ENCODE results near the gene SPATA16.

The SPATA16 gene

DNA sequence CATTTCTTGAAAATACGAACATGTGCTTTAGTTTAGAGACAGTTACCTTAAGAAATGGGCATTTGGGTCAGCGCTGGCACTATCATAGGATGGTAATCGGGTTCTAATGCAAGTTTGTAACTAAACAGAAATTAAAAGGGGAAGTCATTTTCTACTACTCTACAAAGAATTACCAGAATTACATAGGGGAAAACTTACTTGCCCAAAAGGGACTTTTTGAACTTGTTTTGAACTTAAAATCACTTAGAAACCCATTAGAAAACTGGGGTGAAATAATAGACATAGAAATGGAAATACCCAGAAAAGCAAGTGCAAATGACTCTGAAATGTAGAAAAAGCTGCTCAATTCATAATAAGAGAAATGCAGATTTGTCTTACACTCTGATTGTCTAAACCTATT, 44.9 kb downstream of the SPATA16 start:
- no peaks in the 10 kb centered on the region for H3F3A ChIP-seq (ENCODE audit: control insufficient read depth, insufficient read depth)
- H3K4me2 ChIP-seq (ENCODE audit: low read length) = no peak overlapping the region
- TF ChIP-seq EZH2phosphoT487 (IDR thresholded peaks at IDR 0.05; ENCODE audit: borderline replicate concordance, low read length) = no peak
- TF ChIP-seq, protein P1, sequence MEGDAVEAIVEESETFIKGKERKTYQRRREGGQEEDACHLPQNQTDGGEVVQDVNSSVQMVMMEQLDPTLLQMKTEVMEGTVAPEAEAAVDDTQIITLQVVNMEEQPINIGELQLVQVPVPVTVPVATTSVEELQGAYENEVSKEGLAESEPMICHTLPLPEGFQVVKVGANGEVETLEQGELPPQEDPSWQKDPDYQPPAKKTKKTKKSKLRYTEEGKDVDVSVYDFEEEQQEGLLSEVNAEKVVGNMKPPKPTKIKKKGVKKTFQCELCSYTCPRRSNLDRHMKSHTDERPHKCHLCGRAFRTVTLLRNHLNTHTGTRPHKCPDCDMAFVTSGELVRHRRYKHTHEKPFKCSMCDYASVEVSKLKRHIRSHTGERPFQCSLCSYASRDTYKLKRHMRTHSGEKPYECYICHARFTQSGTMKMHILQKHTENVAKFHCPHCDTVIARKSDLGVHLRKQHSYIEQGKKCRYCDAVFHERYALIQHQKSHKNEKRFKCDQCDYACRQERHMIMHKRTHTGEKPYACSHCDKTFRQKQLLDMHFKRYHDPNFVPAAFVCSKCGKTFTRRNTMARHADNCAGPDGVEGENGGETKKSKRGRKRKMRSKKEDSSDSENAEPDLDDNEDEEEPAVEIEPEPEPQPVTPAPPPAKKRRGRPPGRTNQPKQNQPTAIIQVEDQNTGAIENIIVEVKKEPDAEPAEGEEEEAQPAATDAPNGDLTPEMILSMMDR (IDR thresholded peaks at IDR 0.05; ENCODE audit: low read depth, low read length, poor library complexity, severe bottlenecking) = no peak
- no peaks in the 10 kb centered on the region for H4K20me1 ChIP-seq (ENCODE audit: control insufficient read depth, insufficient read depth, low read depth, low read length)
- no peaks in the 10 kb centered on the region for H3K79me2 ChIP-seq (ENCODE audit: control insufficient read depth, low read length)
- no peaks in the 10 kb centered on the region for H3K9me2 ChIP-seq (replicated peaks; ENCODE audit: control insufficient read depth, low read length)
- no peaks in the 10 kb centered on the region for H3K4me1 ChIP-seq (ENCODE audit: control insufficient read depth, low read length)
- no peak overlapping the region for H3K27ac ChIP-seq (ENCODE audit: low read depth, low read length)
- no peaks in the 10 kb centered on the region for H3K9me3 ChIP-seq (ENCODE audit: control insufficient read depth, insufficient read depth, low read length)
- H3K27me3 ChIP-seq (ENCODE audit: control insufficient read depth, low read length) = no peaks in the 10 kb centered on the region
- no peaks in the 10 kb centered on the region for H3K36me3 ChIP-seq (ENCODE audit: control insufficient read depth, low read length)
- no peak overlapping the region for H3K4me3 ChIP-seq (ENCODE audit: low read length)

DNA sequence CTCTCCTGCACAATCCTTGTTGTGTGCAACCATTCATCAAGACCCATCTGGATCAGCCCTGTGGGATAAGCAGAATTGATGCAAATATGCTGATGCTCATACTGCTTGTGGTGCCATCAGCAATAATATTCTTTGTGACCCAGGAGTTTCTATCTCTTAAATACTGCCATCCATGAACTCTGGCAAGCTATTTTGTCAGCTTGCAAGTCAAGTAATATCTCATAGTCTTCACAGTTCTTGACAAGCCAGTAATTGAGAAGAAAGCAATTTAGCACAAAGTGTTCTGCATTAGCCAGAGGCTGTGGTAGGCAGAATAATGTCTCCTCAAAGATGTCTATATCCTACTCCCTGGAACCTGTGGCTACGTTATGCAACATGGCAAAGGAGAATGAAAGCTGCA, 49.0 kb downstream of the SPATA16 start:
- no peaks in the 10 kb centered on the region for H3K27me3 ChIP-seq (ENCODE audit: control insufficient read depth, low read length)
- H3K4me1 ChIP-seq (ENCODE audit: control insufficient read depth, low read length) = no peaks in the 10 kb centered on the region
- H3K9me2 ChIP-seq (replicated peaks; ENCODE audit: control insufficient read depth, low read length) = no peaks in the 10 kb centered on the region
- H3K79me2 ChIP-seq (ENCODE audit: control insufficient read depth, low read length) = no peaks in the 10 kb centered on the region
- H3K9me3 ChIP-seq (ENCODE audit: control insufficient read depth, insufficient read depth, low read length) = no peaks in the 10 kb centered on the region
- no peak overlapping the region for H3K4me3 ChIP-seq (ENCODE audit: low read length)
- no peak overlapping the region for H3K27ac ChIP-seq (ENCODE audit: low read depth, low read length)
- no peak overlapping the region for H3K4me2 ChIP-seq (ENCODE audit: low read length)
- no peaks in the 10 kb centered on the region for H3K36me3 ChIP-seq (ENCODE audit: control insufficient read depth, low read length)
- no peaks in the 10 kb centered on the region for H3F3A ChIP-seq (ENCODE audit: control insufficient read depth, insufficient read depth)
- H4K20me1 ChIP-seq (ENCODE audit: control insufficient read depth, insufficient read depth, low read depth, low read length) = no peaks in the 10 kb centered on the region
- TF ChIP-seq, protein P1 (IDR thresholded peaks at IDR 0.05; ENCODE audit: low read depth, low read length, poor library complexity, severe bottlenecking) = no peak
- TF ChIP-seq EZH2phosphoT487 (IDR thresholded peaks at IDR 0.05; ENCODE audit: borderline replicate concordance, low read length) = no peak

DNA sequence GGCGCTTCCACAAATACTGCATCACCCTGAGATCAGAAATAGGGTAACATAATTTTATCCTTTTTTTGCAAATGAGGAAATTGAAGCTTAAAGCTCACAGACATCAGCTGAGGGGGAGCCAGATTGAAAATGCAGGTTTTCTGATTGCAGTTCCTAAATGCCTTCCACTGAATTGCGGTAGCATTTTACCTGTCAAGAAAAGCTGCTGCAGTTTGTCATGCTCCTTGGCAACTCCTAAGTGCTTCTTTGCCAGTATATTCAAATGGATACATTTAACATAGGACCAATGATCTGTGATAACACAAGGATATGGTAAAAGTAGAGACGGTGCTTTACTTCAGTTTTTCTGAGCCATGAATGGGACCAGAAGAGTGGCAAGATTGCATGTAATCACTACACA, 50.5 kb downstream of the SPATA16 start:
- Histone ChIP-seq H3K4me1 (ENCODE audit: control insufficient read depth, low read length) (no peaks in the 10 kb centered on the region), H3K4me2 (ENCODE audit: low read length) (no peak overlapping the region), H3K4me3 (ENCODE audit: low read length) (no peak overlapping the region), H3K36me3 (ENCODE audit: control insufficient read depth, low read length) (no peaks in the 10 kb centered on the region), H4K20me1 (ENCODE audit: control insufficient read depth, insufficient read depth, low read depth, low read length) (no peaks in the 10 kb centered on the region), H3K79me2 (ENCODE audit: control insufficient read depth, low read length) (no peaks in the 10 kb centered on the region), H3F3A (ENCODE audit: control insufficient read depth, insufficient read depth) (no peaks in the 10 kb centered on the region), H3K9me2 (replicated peaks; ENCODE audit: control insufficient read depth, low read length) (no peaks in the 10 kb centered on the region), H3K27me3 (ENCODE audit: control insufficient read depth, low read length) (no peaks in the 10 kb centered on the region), H3K27ac (ENCODE audit: low read depth, low read length) (no peak overlapping the region), H3K9me3 (ENCODE audit: control insufficient read depth, insufficient read depth, low read length) (no peaks in the 10 kb centered on the region)
- TF ChIP-seq, protein P1 (IDR thresholded peaks at IDR 0.05; ENCODE audit: low read depth, low read length, poor library complexity, severe bottlenecking) = no peak
- no peak for TF ChIP-seq EZH2phosphoT487 (IDR thresholded peaks at IDR 0.05; ENCODE audit: borderline replicate concordance, low read length)

DNA sequence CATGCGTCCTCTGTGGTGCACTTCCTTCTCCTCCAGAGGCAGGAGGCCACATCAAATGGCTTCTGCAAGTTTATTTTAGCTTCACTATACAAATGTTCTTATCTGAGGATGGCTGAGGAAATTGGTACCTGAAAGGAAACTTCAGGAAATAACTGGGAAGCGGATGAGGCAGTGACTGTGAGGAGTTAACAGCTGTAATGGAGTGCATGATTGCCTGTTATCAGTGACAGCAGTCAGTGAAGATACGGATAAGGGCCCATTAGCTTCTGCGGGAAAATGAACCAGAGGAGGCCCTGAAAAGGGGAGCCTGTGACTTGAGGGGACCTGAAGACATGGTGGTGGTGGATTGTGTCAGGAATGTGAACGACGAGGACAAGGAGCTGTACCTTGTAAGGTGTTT, 51.8 kb downstream of the SPATA16 start:
- Histone ChIP-seq H3K36me3 (ENCODE audit: control insufficient read depth, low read length) (no peaks in the 10 kb centered on the region), H3K9me3 (ENCODE audit: control insufficient read depth, insufficient read depth, low read length) (no peaks in the 10 kb centered on the region), H4K20me1 (ENCODE audit: control insufficient read depth, insufficient read depth, low read depth, low read length) (no peaks in the 10 kb centered on the region), H3F3A (ENCODE audit: control insufficient read depth, insufficient read depth) (no peaks in the 10 kb centered on the region), H3K79me2 (ENCODE audit: control insufficient read depth, low read length) (no peaks in the 10 kb centered on the region), H3K4me1 (ENCODE audit: control insufficient read depth, low read length) (no peaks in the 10 kb centered on the region), H3K4me3 (ENCODE audit: low read length) (no peak overlapping the region), H3K27ac (ENCODE audit: low read depth, low read length) (no peak overlapping the region), H3K4me2 (ENCODE audit: low read length) (no peak overlapping the region), H3K9me2 (replicated peaks; ENCODE audit: control insufficient read depth, low read length) (no peaks in the 10 kb centered on the region), H3K27me3 (ENCODE audit: control insufficient read depth, low read length) (no peaks in the 10 kb centered on the region)
- TF ChIP-seq, protein P1 (IDR thresholded peaks at IDR 0.05; ENCODE audit: low read depth, low read length, poor library complexity, severe bottlenecking) = no peak
- no peak for TF ChIP-seq EZH2phosphoT487 (IDR thresholded peaks at IDR 0.05; ENCODE audit: borderline replicate concordance, low read length)

Measured in DOHH2 (cell line).